HCT116 (cell line): ENCODE results near the gene SERGEF. TPM values are rescaled to one million over a fixed set of nuclear protein-coding genes. Genes with fewer than 3 reads are reported as not detected.

Experiments used
- ATAC-seq: fragments of 200-7000 bp; cut with Tn5 transposase; 2 replicates; pipeline ENCODE4 v1.9.1; 2020; ENCODE audit warnings: mild to moderate bottlenecking, moderate library complexity
- BruUV-seq: library from RNA; stranded (reverse); fragments of 400-500 nt; replicated peaks from 2 replicates; lab custom pipeline; 2021; lab: Mats Ljungman, UMichigan
- CTCF ChIA-PET: fragments of 300-600 bp; sonication (Branson Sonifier 250); formaldehyde crosslinking; loops from one replicate; lab custom pipeline; 2021; ENCODE audit warnings: antibody characterized with exemption; lab: Charles Lee
- POLR2A ChIA-PET: fragments of 300-600, 350-600 bp; sonication (Branson Sonifier 250); formaldehyde crosslinking; loops from one replicate; lab custom pipeline; 2021; ENCODE audit warnings: antibody characterized with exemption; lab: Charles Lee
- RAD21 ChIA-PET, 2 experiments: fragments of 300-600 bp; sonication (Branson Sonifier 250); formaldehyde crosslinking; loops; one replicate each; lab custom pipeline; 2023; ENCODE audit warnings: low total read pairs in 2 of 2; ENCODE audit not compliant: uncharacterized antibody in 2 of 2, unreplicated experiment in 2 of 2, low non-redundant PET in 1 of 2; lab: Charles Lee
- DNase-seq: peaks from one replicate; pipeline ENCODE4 v3.0.0-alpha.2; 2010; ENCODE audit warnings: low read depth, low spot score
- H2AFZ ChIP-seq: fragments of 200-600 bp; shearing (Covaris generic), sonication (generic); 2 replicates; pipeline ENCODE4 v1.6.1; 2017; ENCODE audit warnings: low read depth, mixed run types, mixed read lengths, antibody characterized with exemption, low read length; ENCODE audit not compliant: poor library complexity, severe bottlenecking
- H3K27ac ChIP-seq: 2 replicates; pipeline ENCODE4 v1.5.1; 2012; ENCODE audit warnings: low read depth, low read length
- H3K27me3 ChIP-seq: fragments of 200-600 bp; sonication (generic); 2 replicates; pipeline ENCODE4 v1.6.1; 2016; ENCODE audit warnings: mixed run types, low read length, mixed read lengths; ENCODE audit not compliant: insufficient read depth
- H3K36me3 ChIP-seq, 2 experiments: fragments of 200-500 bp in 1 of 2; fragments of 200-600 bp in 1 of 2; sonication (Bioruptor generic) in 1 of 2; sonication (generic) in 1 of 2; 2 replicates each; pipeline versions ENCODE4 v1.5.1 to v1.6.1; 2014 to 2016; ENCODE audit warnings: low read length in 2 of 2, inconsistent platforms in 1 of 2, mixed read lengths in 1 of 2, mixed run types in 1 of 2; ENCODE audit not compliant: insufficient read depth in 2 of 2, control insufficient read depth in 1 of 2
- H3K4me1 ChIP-seq, 2 experiments: fragments of 200-600 bp in 1 of 2; sonication (generic) in 1 of 2; 2 replicates each; pipeline versions ENCODE4 v1.5.1 to v1.6.1; 2012 to 2017; ENCODE audit warnings: low read length in 2 of 2, inconsistent platforms in 1 of 2, mild to moderate bottlenecking in 1 of 2, mixed read lengths in 1 of 2, mixed run types in 1 of 2, moderate library complexity in 1 of 2; ENCODE audit not compliant: insufficient read depth in 2 of 2, control insufficient read depth in 1 of 2
- H3K4me2 ChIP-seq: fragments of 200-600 bp; sonication (generic); 2 replicates; pipeline ENCODE4 v1.6.1; 2017; ENCODE audit warnings: mixed run types, low read length, mixed read lengths
- H3K4me3 ChIP-seq, 2 experiments: fragments of 200-600 bp in 1 of 2; sonication (generic) in 1 of 2; replicated peaks in 1 of 2; 2 replicates each; pipeline ENCODE4 v1.5.1; 2011 to 2016; ENCODE audit warnings: low read length in 2 of 2, control low read depth in 1 of 2, low read depth in 1 of 2, mild to moderate bottlenecking in 1 of 2, mixed read lengths in 1 of 2, mixed run types in 1 of 2
- H3K79me2 ChIP-seq: fragments of 200-600 bp; sonication (generic); 2 replicates; pipeline ENCODE4 v1.6.1; 2017; ENCODE audit warnings: mild to moderate bottlenecking, mixed run types, low read length, moderate library complexity, mixed read lengths; ENCODE audit not compliant: insufficient read depth
- H3K9ac ChIP-seq: fragments of 200-600 bp; sonication (generic); 2 replicates; pipeline ENCODE4 v1.6.1; 2016; ENCODE audit warnings: low read length, mixed read lengths
- H3K9me2 ChIP-seq: fragments of 200-600 bp; sonication (generic), shearing (Covaris generic); 2 replicates; pipeline ENCODE4 v1.6.1; 2017; ENCODE audit warnings: mixed run types, mild to moderate bottlenecking, moderate library complexity; ENCODE audit not compliant: insufficient read depth
- H3K9me3 ChIP-seq, 2 experiments: fragments of 200-500 bp in 1 of 2; fragments of 200-600 bp in 1 of 2; sonication (Bioruptor generic) in 1 of 2; sonication (generic) in 1 of 2; 2 replicates each; pipeline ENCODE4 v1.6.1; 2014 to 2017; ENCODE audit warnings: low read length in 2 of 2, mixed read lengths in 2 of 2, inconsistent platforms in 1 of 2, low read depth in 1 of 2, mild to moderate bottlenecking in 1 of 2, mixed run types in 1 of 2, moderate library complexity in 1 of 2; ENCODE audit not compliant: control insufficient read depth in 1 of 2, insufficient read depth in 1 of 2
- H4K20me1 ChIP-seq: fragments of 200-600 bp; sonication (generic), shearing (Covaris generic); 2 replicates; pipeline ENCODE4 v1.6.1; 2017; ENCODE audit warnings: mixed run types, mild to moderate bottlenecking, moderate library complexity; ENCODE audit not compliant: insufficient read depth
- CBX3 ChIP-seq: IDR thresholded peaks from 2 replicates; pipeline ENCODE4 v1.6.1; 2012; ENCODE audit warnings: low read depth
- CEBPB ChIP-seq: IDR thresholded peaks from 2 replicates; pipeline ENCODE4 v1.6.1; 2012; ENCODE audit warnings: low read depth
- CTCF ChIP-seq, 3 experiments: fragments of 200-600 bp in 1 of 3; sonication (generic) in 1 of 3; IDR thresholded peaks in 2 of 3; conservative IDR thresholded peaks in 1 of 3; 2 replicates each; pipeline ENCODE4 v1.5.1; 2012 to 2017; ENCODE audit warnings: low read depth in 2 of 3, low read length in 2 of 3, antibody characterized with exemption in 1 of 3, borderline replicate concordance in 1 of 3, control low read depth in 1 of 3, mild to moderate bottlenecking in 1 of 3, mixed read lengths in 1 of 3, mixed run types in 1 of 3, moderate library complexity in 1 of 3; ENCODE audit not compliant: insufficient read depth in 1 of 3
- EGR1 ChIP-seq: IDR thresholded peaks from 2 replicates; pipeline ENCODE4 v1.6.1; 2012; ENCODE audit warnings: low read depth
- ELF1 ChIP-seq: IDR thresholded peaks from 2 replicates; pipeline ENCODE4 v1.6.1; 2012; ENCODE audit warnings: low read depth, borderline replicate concordance
- FOSL1 ChIP-seq: IDR thresholded peaks from 2 replicates; pipeline ENCODE4 v1.6.1; 2012; ENCODE audit warnings: low read depth
- JUND ChIP-seq: IDR thresholded peaks from 2 replicates; pipeline ENCODE4 v1.6.1; 2012
- RAD21 ChIP-seq: IDR thresholded peaks from 2 replicates; pipeline ENCODE4 v1.6.1; 2012; ENCODE audit warnings: low read depth, mild to moderate bottlenecking
- SIN3A ChIP-seq: IDR thresholded peaks from 2 replicates; pipeline ENCODE4 v1.6.1; 2012; ENCODE audit warnings: low read depth
- SP1 ChIP-seq: IDR thresholded peaks from 2 replicates; pipeline ENCODE4 v1.6.1; 2012; ENCODE audit warnings: low read depth
- SRF ChIP-seq: IDR thresholded peaks from 2 replicates; pipeline ENCODE4 v1.6.1; 2012; ENCODE audit warnings: low read depth
- YY1 ChIP-seq: IDR thresholded peaks from 2 replicates; pipeline ENCODE4 v1.6.1; 2011; ENCODE audit warnings: low read length, low read depth, moderate library complexity, mild to moderate bottlenecking; ENCODE audit not compliant: insufficient replicate concordance; ENCODE audit errors: extremely low read depth
- ZFX ChIP-seq: fragments of 450-650 bp; IDR thresholded peaks from 2 replicates; pipeline ENCODE4 v1.6.1; 2017
- ZNF274 ChIP-seq: fragments of 200-500 bp; sonication (Bioruptor generic); IDR thresholded peaks from 2 replicates; pipeline ENCODE4 v1.6.1; 2014; ENCODE audit warnings: mild to moderate bottlenecking, low read depth, low read length, inconsistent platforms
- intact Hi-C: fragments of 100-400 bp; cut with micrococcal nuclease; formaldehyde crosslinking; loops from 2 replicates; pipeline ENCODE4 v1.10.0; 2022
- total RNA-seq: library from RNA; stranded (reverse); gene quantifications from one replicate; pipeline ENCODE4 v1.2.1, GENCODE V29; 2021; ENCODE audit not compliant: unreplicated experiment
- TF ChIP-seq, protein P1 (sequence below): IDR thresholded peaks from 2 replicates; pipeline ENCODE4 v1.6.1; 2012
- TF ChIP-seq, protein P2 (sequence below): IDR thresholded peaks from 2 replicates; pipeline ENCODE4 v1.6.1; 2012

SERGEF gene
- total RNA-seq, 1 experiment from 2014 or later = 32.8 TPM

- Histone ChIP-seq H3K79me2 (no peaks in the 10 kb centered on the region), H3K4me1 (peaks cover 0 to 10% of the 10 kb centered on the region in 2 experiments; a peak in 1 of 4 replicates), H3K9me2 (no peaks in the 10 kb centered on the region), H3K9me3 (no peaks in the 10 kb centered on the region), H3K36me3 (no peaks in the 10 kb centered on the region), H3K27ac (no peak overlapping the region), H3K9ac (no peak overlapping the region), H3K4me3 (no peak overlapping the region), H3K27me3 (no peaks in the 10 kb centered on the region), H3K4me2 (no peak overlapping the region), H2AFZ (no peak overlapping the region), H4K20me1 (no peaks in the 10 kb centered on the region)
- no TSS peak for BruUV-seq
- intact Hi-C loops = no loop called here
- RAD21 ChIA-PET = no interaction called here
- no peak for ATAC-seq
- TF ChIP-seq CBX3 = no peak
- TF ChIP-seq CEBPB = no peak
- TF ChIP-seq FOSL1 = no peak
- TF ChIP-seq, protein P1, sequence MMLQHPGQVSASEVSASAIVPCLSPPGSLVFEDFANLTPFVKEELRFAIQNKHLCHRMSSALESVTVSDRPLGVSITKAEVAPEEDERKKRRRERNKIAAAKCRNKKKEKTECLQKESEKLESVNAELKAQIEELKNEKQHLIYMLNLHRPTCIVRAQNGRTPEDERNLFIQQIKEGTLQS = no peak
- TF ChIP-seq SIN3A = no peak
- no peak for TF ChIP-seq JUND
- no peak for TF ChIP-seq EGR1
- no peak for TF ChIP-seq RAD21
- TF ChIP-seq SRF = no peak
- TF ChIP-seq, protein P2, sequence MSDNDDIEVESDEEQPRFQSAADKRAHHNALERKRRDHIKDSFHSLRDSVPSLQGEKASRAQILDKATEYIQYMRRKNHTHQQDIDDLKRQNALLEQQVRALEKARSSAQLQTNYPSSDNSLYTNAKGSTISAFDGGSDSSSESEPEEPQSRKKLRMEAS = no peak
- no peak for TF ChIP-seq ZNF274
- no peak for TF ChIP-seq SP1
- no peak for TF ChIP-seq YY1
- TF ChIP-seq CTCF (IDR thresholded peaks at IDR 0.05 in 2 of 3, conservative IDR thresholded peaks at IDR 0.05 in 1 of 3; ENCODE audit: borderline replicate concordance in 1 of 3, insufficient read depth in 1 of 3, low read depth in 2 of 3, low read length in 2 of 3) = no peak
- TF ChIP-seq ZFX = no peak
- TF ChIP-seq ELF1 = no peak
- CTCF ChIA-PET = no interaction called here
- POLR2A ChIA-PET = no interaction called here
- no peak for DNase-seq
These were observed 202.1 kb downstream of the SERGEF start for GRCh38 chr11:17810746-17811145.
